Subcutaneous abdominal adipose tissue (tissue), 5 donors: ENCODE measurements around the gene BNC1.
"Not testable (repeated sequence)": the region's sequence is repeated elsewhere in the genome, so short reads cannot be mapped to it uniquely, and the experiment has no call there.

Source experiments
- H3K27ac ChIP-seq: one replicate; pipeline ENCODE4 v1.7.0; 2013; ENCODE audit warnings: low read depth, mild to moderate bottlenecking, inconsistent platforms, low read length, moderate library complexity
- H3K27me3 ChIP-seq, 5 donors: one replicate each; pipeline ENCODE4 v1.7.0; 2013; ENCODE audit warnings: low read length in 5 of 5, inconsistent platforms in 1 of 5; ENCODE audit not compliant: control insufficient read depth in 5 of 5, insufficient read depth in 4 of 5
- H3K36me3 ChIP-seq, 5 donors: one replicate each; pipeline ENCODE4 v1.7.0; 2013; ENCODE audit warnings: low read length in 5 of 5; ENCODE audit not compliant: control insufficient read depth in 5 of 5, insufficient read depth in 5 of 5
- H3K4me1 ChIP-seq, 5 donors: one replicate each; pipeline ENCODE4 v1.7.0; 2013; ENCODE audit warnings: low read length in 5 of 5, mild to moderate bottlenecking in 3 of 5, moderate library complexity in 1 of 5; ENCODE audit not compliant: control insufficient read depth in 5 of 5, insufficient read depth in 5 of 5
- H3K4me3 ChIP-seq, 5 donors: one replicate each; pipeline ENCODE4 v1.7.0; 2013; ENCODE audit warnings: low read length in 5 of 5, low read depth in 1 of 5
- H3K9ac ChIP-seq, 5 donors: one replicate each; pipeline ENCODE4 v1.7.0; 2013; ENCODE audit warnings: low read length in 5 of 5, mild to moderate bottlenecking in 4 of 5, moderate library complexity in 3 of 5
- H3K9me3 ChIP-seq, 5 donors: one replicate each; pipeline ENCODE4 v1.7.0; 2013; ENCODE audit warnings: low read length in 5 of 5; ENCODE audit not compliant: control insufficient read depth in 5 of 5
- donor health status: healthy.
- donor health status: healthy.
- donor health status: healthy.
- donor health status: healthy.
- donor health status: healthy.

BNC1 gene

DNA sequence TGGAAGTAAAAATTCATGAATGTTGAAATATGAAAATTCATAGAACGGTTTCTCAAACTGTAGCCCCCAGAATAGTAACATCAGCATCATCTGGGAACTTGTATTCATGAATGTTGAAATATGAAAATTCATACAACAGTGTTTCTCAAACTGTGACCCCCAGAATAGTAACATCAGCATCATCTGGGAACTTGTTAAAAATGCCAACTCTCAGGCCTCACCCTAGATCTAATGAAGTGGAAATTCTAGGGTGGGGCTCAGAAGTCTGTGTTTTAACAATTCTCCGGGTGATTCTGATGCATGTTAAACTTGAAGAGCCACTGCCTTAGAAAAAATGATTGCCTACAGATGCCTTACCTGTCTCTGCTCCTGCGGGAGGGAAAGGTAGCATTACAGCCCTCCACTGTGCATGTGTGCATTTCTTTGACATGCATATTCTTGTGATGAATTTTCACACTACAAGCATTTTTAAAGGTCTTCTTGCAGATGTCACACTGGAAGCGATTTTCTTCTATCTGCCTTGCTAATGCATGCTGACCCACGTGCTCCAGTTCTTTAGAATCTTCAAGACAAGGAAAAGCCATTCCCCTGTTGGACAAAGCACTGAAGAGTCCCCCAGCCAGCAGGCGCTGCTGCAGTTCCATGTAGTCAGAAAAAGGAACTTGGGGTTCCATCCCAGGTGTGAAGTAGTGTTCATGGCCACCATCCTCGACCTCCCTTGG, 21.7 kb downstream of the BNC1 start:
- Histone ChIP-seq H3K9ac (no peak overlapping the region), H3K27ac (no peak overlapping the region), H3K4me1 (no peaks in the 10 kb centered on the region), H3K4me3 (no peak overlapping the region), H3K27me3 (peaks cover 0 to 4% (median 0%) of the 10 kb centered on the region in 5 donors), H3K9me3 (no peaks in the 10 kb centered on the region), H3K36me3 (no peaks in the 10 kb centered on the region)

DNA sequence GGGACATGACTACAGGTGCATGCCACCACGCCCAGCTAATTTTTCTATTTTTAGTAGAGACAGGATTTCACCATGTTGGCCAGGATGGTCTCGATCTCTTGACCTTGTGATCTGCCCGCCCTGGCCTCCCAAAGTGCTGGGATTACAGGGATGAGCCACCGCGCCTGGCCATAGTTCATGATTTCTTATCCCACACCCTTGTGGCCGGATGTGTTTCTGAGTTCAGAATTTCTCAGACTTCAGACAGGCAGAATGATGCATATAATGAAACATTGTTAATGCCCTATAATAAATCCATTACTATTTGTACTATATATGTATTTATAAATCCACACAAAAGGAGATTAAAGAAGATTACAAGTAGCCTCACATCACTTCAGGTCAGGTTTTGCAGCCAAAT, 22.3 kb downstream of the BNC1 start:
- H3K4me3 ChIP-seq, H3K4me1 ChIP-seq, H3K9ac ChIP-seq, H3K27me3 ChIP-seq, H3K9me3 ChIP-seq, H3K27ac ChIP-seq, H3K36me3 ChIP-seq: not testable (repeated sequence)

DNA sequence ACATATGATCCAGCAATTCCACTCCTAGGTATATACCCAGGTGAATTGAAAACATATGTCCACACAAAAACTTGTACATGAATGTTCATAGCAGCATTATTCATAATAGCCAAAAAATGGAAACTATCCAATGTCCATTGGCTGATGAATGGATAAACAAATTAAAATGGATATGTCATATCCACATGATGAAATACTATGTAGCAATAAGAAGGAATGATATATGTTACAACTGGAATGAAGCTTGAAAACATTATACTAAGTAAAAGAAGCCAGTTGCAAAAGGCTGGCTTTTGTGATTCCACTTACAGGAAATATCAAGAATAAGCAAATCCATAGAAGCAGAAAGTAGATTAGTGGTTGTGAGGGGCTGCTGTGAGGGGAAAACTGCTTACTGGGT, 33.7 kb downstream of the BNC1 start:
- H3K9me3 ChIP-seq, result no peaks in the 10 kb centered on the region

DNA sequence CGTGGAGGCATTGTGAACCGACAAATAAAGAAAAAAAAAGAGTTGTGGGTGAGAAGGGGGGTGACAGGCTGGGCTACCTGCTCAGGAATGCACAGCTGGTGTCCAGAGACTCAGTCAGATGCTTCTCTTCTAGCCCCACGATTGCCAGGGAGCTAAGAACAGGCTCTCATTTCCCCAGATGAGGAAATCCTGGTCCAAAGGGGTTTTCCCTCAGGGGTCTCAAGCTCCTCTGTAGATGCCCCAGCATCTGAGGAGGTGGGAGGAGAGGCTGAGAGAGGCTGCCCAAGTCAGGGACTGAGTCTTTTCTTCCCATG, 35.5 kb downstream of the BNC1 start:
- Histone ChIP-seq H3K9ac (no peak overlapping the region), H3K27me3 (peaks cover 5 to 17% (median 12%) of the 10 kb centered on the region in 5 donors), H3K4me1 (peaks cover 0 to 4% (median 0%) of the 10 kb centered on the region in 5 donors), H3K27ac (no peak overlapping the region), H3K36me3 (no peaks in the 10 kb centered on the region), H3K9me3 (no peaks in the 10 kb centered on the region), H3K4me3 (no peak overlapping the region)

More for the DNA sequence above, 33.7 kb downstream of the BNC1 start:
- Histone ChIP-seq H3K27me3 (peaks cover 5 to 17% (median 10%) of the 10 kb centered on the region in 5 donors), H3K9ac (no peak overlapping the region), H3K27ac (no peak overlapping the region), H3K36me3 (no peaks in the 10 kb centered on the region), H3K4me1 (peaks cover 0 to 4% (median 0%) of the 10 kb centered on the region in 5 donors), H3K4me3 (no peak overlapping the region)

DNA sequence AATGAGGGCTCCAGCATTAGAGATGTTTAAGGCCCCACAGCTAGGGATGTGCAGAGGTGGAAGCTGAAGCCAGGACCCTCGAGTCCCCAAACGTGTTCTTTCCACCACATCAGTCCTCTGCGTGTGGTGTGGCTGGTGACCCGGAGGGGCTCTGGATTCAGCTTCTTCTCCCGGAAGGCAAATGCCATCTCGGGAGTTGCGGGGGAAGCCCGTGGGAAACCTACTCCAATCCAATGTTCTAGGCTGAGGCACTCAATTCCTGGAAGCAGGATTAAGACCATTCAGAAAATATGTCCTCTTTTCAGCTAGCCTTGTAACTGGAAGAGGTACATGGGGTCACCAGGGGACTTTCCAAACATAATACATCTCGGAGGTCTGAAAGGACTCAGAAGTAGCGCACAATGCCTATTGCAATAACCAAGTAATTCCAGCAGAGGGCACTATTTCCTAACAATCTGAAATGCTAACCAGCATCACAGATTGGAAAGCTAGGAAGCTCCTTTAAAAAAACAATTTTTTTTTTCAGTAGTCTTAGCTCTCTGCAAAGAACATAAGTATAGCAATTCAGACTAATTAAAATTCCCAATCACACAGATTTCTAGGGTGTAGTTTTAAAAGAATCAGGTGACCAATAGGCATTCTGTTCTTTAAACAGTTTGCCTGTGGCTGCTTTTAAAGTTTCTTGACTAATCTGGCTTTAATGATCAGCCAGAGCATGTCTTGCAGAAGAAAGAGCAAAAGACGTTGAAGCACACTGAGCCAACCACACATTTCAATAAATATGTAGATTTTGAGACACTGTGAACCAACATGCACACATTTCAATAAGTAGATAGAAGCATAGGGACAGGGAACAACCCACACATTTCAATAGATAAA, 36.1 kb downstream of the BNC1 start:
- Histone ChIP-seq H3K36me3 (no peaks in the 10 kb centered on the region), H3K27me3 (peaks cover 5 to 21% (median 12%) of the 10 kb centered on the region in 5 donors), H3K4me3 (no peak overlapping the region), H3K9ac (no peak overlapping the region), H3K27ac (no peak overlapping the region), H3K9me3 (no peaks in the 10 kb centered on the region), H3K4me1 (peaks cover 0 to 4% (median 0%) of the 10 kb centered on the region in 5 donors)

DNA sequence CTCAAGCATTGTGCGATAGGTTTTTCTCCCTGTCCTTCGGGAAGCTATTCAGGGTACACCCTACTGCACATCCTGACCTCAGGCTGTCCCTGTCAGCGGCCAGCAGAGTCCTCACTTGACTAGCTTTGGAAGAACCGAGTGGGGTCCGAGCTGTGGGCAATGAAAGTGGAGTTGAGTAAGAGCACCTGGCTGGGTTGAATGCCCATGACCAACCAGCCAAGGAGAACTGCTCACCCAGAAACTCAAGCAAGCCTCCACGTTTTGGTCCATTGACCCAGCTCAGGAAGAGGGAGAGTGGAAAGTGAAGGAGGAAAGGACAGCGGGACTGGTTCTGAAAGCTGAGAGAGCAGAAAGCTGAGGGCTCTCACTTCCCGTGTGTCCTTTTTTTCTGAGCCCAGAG, 40.8 kb downstream of the BNC1 start:
- no peaks in the 10 kb centered on the region for H3K36me3 ChIP-seq
- H3K9ac ChIP-seq, result no peak overlapping the region
- H3K9me3 ChIP-seq, result peaks cover 0 to 5% (median 0%) of the 10 kb centered on the region in 5 donors
- peaks cover 0 to 4% (median 0%) of the 10 kb centered on the region in 5 donors for H3K4me1 ChIP-seq
- H3K4me3 ChIP-seq, result no peak overlapping the region
- H3K27me3 ChIP-seq, result peaks cover 5 to 16% (median 9%) of the 10 kb centered on the region in 5 donors
- H3K27ac ChIP-seq, result no peak overlapping the region

DNA sequence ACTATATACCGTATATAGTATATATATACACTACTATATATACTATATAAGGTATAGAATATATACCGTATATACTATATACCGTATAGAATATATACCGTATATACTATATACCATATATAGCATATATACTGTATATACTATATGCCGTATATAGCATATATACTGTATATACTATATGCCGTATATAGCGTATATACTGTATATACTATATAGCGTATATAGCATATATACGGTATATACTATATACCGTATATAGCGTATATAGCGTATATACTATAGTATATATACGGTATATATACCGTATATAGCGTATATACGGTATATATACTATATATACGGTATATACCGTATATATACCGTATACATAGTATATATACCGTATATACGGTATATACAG, 54.2 kb downstream of the BNC1 start:
- H3K4me1 ChIP-seq, result no peaks in the 10 kb centered on the region
- H3K4me3 ChIP-seq, result no peak overlapping the region
- no peaks in the 10 kb centered on the region for H3K27me3 ChIP-seq

DNA sequence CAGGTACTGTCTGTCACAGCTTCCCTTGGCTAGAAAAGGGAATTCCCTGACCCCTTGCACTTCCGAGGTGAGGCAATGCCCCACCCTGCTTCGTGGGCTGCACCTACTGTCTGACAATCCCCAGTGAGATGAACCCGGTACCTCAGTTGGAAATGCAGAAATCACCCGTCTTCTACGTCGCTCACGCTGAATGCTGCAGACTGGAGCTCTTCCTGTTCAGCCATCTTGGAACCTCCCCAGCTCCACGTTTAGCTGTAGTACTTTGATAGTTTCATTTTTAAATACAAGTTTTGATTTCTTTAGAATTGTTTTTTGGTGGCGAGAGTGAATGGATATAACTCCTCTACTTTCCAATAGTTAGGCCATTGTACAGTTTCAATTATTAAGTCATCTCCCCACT, 59.0 kb downstream of the BNC1 start:
- H3K36me3 ChIP-seq, result no peaks in the 10 kb centered on the region
- no peak overlapping the region for H3K9ac ChIP-seq
- peaks cover 0 to 4% (median 0%) of the 10 kb centered on the region in 5 donors for H3K9me3 ChIP-seq
- no peaks in the 10 kb centered on the region for H3K4me1 ChIP-seq
- H3K27me3 ChIP-seq, result no peaks in the 10 kb centered on the region
- H3K4me3 ChIP-seq, result no peak overlapping the region
- no peak overlapping the region for H3K27ac ChIP-seq

More for the DNA sequence above, 54.2 kb downstream of the BNC1 start:
- H3K27ac ChIP-seq, result no peak overlapping the region
- H3K9me3 ChIP-seq, result no peaks in the 10 kb centered on the region
- no peak overlapping the region for H3K9ac ChIP-seq
- no peaks in the 10 kb centered on the region for H3K36me3 ChIP-seq

DNA sequence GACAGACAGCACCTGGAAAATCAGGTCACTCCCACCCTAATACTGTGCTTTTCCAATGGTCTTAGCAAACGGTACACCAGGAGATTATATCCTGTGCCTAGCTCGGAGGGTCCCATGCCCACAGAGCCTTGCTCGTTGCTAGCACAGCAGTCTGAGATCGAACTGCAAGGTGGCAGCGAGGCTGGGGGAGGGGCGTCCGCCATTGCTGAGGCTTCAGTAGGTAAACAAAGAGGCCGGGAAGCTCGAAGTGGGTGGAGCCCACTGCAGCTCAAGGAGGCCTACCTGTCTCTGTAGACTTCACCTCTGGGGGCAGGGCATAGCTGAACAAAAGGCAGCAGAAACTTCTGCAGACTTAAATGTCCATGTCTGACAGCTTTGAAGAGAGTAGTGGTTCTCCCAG, 62.7 kb downstream of the BNC1 start:
- H3K9me3 ChIP-seq, H3K9ac ChIP-seq, H3K27me3 ChIP-seq, H3K4me1 ChIP-seq, H3K4me3 ChIP-seq, H3K36me3 ChIP-seq, H3K27ac ChIP-seq: not testable (repeated sequence)

DNA sequence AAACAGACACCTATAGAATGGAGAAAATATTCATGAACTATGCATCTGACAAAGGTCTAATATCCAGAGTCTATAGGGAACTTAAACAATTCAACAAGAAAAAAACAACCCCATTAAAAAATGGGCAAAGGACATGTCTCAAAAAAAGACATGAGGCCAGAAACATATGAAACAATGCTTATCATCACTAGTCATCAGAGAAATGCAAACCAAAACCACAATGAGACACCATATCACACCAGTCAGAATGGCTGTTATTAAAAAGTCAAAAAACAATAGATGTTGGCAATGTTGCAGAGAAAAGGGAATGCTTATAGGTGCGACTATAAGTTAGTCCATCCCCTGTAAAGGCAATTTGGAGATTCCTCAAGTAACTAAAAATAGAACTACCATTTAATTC, 65.4 kb downstream of the BNC1 start:
- H3K9me3 ChIP-seq, result peaks cover 0 to 4% (median 0%) of the 10 kb centered on the region in 5 donors
- no peaks in the 10 kb centered on the region for H3K4me1 ChIP-seq
- no peak overlapping the region for H3K4me3 ChIP-seq
- no peak overlapping the region for H3K27ac ChIP-seq
- H3K27me3 ChIP-seq, result no peaks in the 10 kb centered on the region
- H3K36me3 ChIP-seq, result no peaks in the 10 kb centered on the region
- H3K9ac ChIP-seq, result no peak overlapping the region
